GM23338 (cell line): ENCODE measurements around the gene ZBTB7C.

ENCODE experiments used
- CREB1 ChIP-seq: fragments of 250-450 bp; sonication (Bioruptor Pico); IDR thresholded peaks from 2 replicates; pipeline ENCODE4 v1.5.0; 2020; ENCODE audit warnings: low read depth, mild to moderate bottlenecking, moderate library complexity
- EZH2 ChIP-seq: fragments of 200-600 bp; sonication (generic); IDR thresholded peaks from one replicate; pipeline ENCODE4 v1.8.0; 2017; ENCODE audit warnings: antibody characterized with exemption, mild to moderate bottlenecking, low read depth; ENCODE audit not compliant: unreplicated experiment
- EZH2phosphoT487 ChIP-seq: fragments of 200-600 bp; sonication (generic); IDR thresholded peaks from one replicate; pipeline ENCODE4 v1.8.1; 2018; ENCODE audit warnings: antibody characterized with exemption; ENCODE audit not compliant: unreplicated experiment
- JUNB ChIP-seq: IDR thresholded peaks from one replicate; pipeline ENCODE4 v1.6.1; 2016; ENCODE audit warnings: antibody characterized with exemption; ENCODE audit not compliant: unreplicated experiment
- NANOG ChIP-seq: IDR thresholded peaks from 2 replicates; pipeline ENCODE4 v1.6.1; 2016; ENCODE audit warnings: antibody characterized with exemption, borderline replicate concordance
- POLR2AphosphoS5 ChIP-seq: IDR thresholded peaks from 2 replicates; pipeline ENCODE4 v1.6.1; 2016; ENCODE audit warnings: antibody characterized with exemption, low read depth
- STAT1 ChIP-seq: IDR thresholded peaks from one replicate; pipeline ENCODE4 v1.6.1; 2016; ENCODE audit warnings: antibody characterized with exemption; ENCODE audit not compliant: unreplicated experiment
- ZNF114 ChIP-seq: fragments of 250-450 bp; sonication (Bioruptor Pico); IDR thresholded peaks from 2 replicates; pipeline ENCODE4 v1.5.0; 2020; ENCODE audit warnings: mild to moderate bottlenecking, moderate library complexity
- ZNF331 ChIP-seq: fragments of 250-450 bp; sonication (Bioruptor Pico); IDR thresholded peaks from 2 replicates; pipeline ENCODE4 v1.5.0; 2020; ENCODE audit warnings: low read depth, mild to moderate bottlenecking, moderate library complexity
- TF ChIP-seq, protein P1 (sequence below), 2 experiments: fragments of 200-600 bp in 1 of 2; sonication (generic) in 1 of 2; conservative IDR thresholded peaks; 2 replicates each; pipeline versions ENCODE4 v1.5.1 to v1.6.1; 2016 to 2017; ENCODE audit warnings: antibody characterized with exemption in 2 of 2, low read depth in 2 of 2, mild to moderate bottlenecking in 2 of 2, moderate library complexity in 1 of 2
- TF ChIP-seq, protein P2 (sequence below): IDR thresholded peaks from one replicate; pipeline ENCODE4 v1.6.1; 2018; ENCODE audit warnings: antibody characterized with exemption; ENCODE audit not compliant: unreplicated experiment
- TF ChIP-seq, protein P3 (sequence below): IDR thresholded peaks from 2 replicates; pipeline ENCODE4 v1.6.1; 2016; ENCODE audit warnings: antibody characterized with exemption

- TF ChIP-seq CREB1 (CRISPR knock-in tag): no peak
- TF ChIP-seq, protein P1, sequence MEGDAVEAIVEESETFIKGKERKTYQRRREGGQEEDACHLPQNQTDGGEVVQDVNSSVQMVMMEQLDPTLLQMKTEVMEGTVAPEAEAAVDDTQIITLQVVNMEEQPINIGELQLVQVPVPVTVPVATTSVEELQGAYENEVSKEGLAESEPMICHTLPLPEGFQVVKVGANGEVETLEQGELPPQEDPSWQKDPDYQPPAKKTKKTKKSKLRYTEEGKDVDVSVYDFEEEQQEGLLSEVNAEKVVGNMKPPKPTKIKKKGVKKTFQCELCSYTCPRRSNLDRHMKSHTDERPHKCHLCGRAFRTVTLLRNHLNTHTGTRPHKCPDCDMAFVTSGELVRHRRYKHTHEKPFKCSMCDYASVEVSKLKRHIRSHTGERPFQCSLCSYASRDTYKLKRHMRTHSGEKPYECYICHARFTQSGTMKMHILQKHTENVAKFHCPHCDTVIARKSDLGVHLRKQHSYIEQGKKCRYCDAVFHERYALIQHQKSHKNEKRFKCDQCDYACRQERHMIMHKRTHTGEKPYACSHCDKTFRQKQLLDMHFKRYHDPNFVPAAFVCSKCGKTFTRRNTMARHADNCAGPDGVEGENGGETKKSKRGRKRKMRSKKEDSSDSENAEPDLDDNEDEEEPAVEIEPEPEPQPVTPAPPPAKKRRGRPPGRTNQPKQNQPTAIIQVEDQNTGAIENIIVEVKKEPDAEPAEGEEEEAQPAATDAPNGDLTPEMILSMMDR (conservative IDR thresholded peaks at IDR 0.05; ENCODE audit: low read depth in 2 of 2): no peak
- no peak for TF ChIP-seq POLR2AphosphoS5
- no peak for TF ChIP-seq EZH2phosphoT487
- no peak for TF ChIP-seq EZH2
- TF ChIP-seq, protein P2, sequence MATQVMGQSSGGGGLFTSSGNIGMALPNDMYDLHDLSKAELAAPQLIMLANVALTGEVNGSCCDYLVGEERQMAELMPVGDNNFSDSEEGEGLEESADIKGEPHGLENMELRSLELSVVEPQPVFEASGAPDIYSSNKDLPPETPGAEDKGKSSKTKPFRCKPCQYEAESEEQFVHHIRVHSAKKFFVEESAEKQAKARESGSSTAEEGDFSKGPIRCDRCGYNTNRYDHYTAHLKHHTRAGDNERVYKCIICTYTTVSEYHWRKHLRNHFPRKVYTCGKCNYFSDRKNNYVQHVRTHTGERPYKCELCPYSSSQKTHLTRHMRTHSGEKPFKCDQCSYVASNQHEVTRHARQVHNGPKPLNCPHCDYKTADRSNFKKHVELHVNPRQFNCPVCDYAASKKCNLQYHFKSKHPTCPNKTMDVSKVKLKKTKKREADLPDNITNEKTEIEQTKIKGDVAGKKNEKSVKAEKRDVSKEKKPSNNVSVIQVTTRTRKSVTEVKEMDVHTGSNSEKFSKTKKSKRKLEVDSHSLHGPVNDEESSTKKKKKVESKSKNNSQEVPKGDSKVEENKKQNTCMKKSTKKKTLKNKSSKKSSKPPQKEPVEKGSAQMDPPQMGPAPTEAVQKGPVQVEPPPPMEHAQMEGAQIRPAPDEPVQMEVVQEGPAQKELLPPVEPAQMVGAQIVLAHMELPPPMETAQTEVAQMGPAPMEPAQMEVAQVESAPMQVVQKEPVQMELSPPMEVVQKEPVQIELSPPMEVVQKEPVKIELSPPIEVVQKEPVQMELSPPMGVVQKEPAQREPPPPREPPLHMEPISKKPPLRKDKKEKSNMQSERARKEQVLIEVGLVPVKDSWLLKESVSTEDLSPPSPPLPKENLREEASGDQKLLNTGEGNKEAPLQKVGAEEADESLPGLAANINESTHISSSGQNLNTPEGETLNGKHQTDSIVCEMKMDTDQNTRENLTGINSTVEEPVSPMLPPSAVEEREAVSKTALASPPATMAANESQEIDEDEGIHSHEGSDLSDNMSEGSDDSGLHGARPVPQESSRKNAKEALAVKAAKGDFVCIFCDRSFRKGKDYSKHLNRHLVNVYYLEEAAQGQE: no peak
- no peak for TF ChIP-seq ZNF331 (CRISPR knock-in tag)
- TF ChIP-seq, protein P3, sequence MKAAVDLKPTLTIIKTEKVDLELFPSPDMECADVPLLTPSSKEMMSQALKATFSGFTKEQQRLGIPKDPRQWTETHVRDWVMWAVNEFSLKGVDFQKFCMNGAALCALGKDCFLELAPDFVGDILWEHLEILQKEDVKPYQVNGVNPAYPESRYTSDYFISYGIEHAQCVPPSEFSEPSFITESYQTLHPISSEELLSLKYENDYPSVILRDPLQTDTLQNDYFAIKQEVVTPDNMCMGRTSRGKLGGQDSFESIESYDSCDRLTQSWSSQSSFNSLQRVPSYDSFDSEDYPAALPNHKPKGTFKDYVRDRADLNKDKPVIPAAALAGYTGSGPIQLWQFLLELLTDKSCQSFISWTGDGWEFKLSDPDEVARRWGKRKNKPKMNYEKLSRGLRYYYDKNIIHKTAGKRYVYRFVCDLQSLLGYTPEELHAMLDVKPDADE: no peak
- no peak for TF ChIP-seq JUNB
- TF ChIP-seq ZNF114 (CRISPR knock-in tag): no peak
- no peak for TF ChIP-seq NANOG
- TF ChIP-seq STAT1: no peak
Measured at GRCh38 chr18:48179666-48180065, 229.5 kb downstream of the ZBTB7C start.
